ENCODE results near the gene GFRA1. TPM values are rescaled to one million over a fixed set of nuclear protein-coding genes. Genes with fewer than 3 reads are reported as not detected.
"Not testable (repeated sequence)": the region's sequence is repeated elsewhere in the genome, so short reads cannot be mapped to it uniquely, and the experiment has no call there.

The GFRA1 gene
- total RNA-seq, 2 experiments from 2014 or later, result not detected

DNA sequence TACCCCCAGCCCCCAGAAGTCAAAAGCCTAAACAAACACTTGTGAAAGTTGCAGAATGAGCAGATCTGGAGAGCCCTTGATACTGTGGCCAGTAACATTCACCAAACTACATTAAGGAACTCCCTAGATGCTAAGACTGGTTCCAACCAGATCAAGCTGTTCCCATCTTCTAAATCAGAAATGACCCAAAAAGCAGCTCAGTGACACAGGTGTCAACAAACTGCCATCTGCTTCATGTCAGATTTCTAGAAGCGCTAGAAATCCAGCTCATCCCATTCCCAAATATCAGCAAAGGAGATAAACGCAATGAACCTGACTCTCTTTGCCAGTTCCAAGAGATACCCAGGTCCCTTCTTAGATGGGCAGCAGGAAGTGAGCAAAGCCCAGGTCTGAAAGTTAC lies 90.6 kb downstream of the GFRA1 start:
- no peaks in the 10 kb centered on the region for H3K4me1 Mint-ChIP-seq (ENCODE audit: low read depth)
- CTCF ChIA-PET, result no interaction called here

GRCh38 chr10:116178086-116178605 lies 94.9 kb downstream of the GFRA1 start:
- H3K9me3 Mint-ChIP-seq, result no peaks in the 10 kb centered on the region
- no peaks in the 10 kb centered on the region for H3K4me1 Mint-ChIP-seq (ENCODE audit: low read depth)
- CTCF ChIA-PET, result no interaction called here
- no peak for DNase-seq
- H3K27me3 Mint-ChIP-seq (ENCODE audit: low read depth), result no peaks in the 10 kb centered on the region
- H3K36me3 Mint-ChIP-seq (ENCODE audit: low read depth), result no peaks in the 10 kb centered on the region
- H3K27ac Mint-ChIP-seq, result no peak overlapping the region
- no peak overlapping the region for H3K4me3 Mint-ChIP-seq
- intact Hi-C loops (cut with micrococcal nuclease), result no loop called here

More for the DNA sequence above, 90.6 kb downstream of the GFRA1 start:
- Mint-ChIP-seq H3K27me3 (ENCODE audit: low read depth) (no peaks in the 10 kb centered on the region), H3K36me3 (ENCODE audit: low read depth) (no peaks in the 10 kb centered on the region), H3K9me3 (no peaks in the 10 kb centered on the region), H3K4me3 (no peak overlapping the region), H3K27ac (no peak overlapping the region)
- no peak for DNase-seq
- intact Hi-C loops (cut with micrococcal nuclease), result no loop called here

DNA sequence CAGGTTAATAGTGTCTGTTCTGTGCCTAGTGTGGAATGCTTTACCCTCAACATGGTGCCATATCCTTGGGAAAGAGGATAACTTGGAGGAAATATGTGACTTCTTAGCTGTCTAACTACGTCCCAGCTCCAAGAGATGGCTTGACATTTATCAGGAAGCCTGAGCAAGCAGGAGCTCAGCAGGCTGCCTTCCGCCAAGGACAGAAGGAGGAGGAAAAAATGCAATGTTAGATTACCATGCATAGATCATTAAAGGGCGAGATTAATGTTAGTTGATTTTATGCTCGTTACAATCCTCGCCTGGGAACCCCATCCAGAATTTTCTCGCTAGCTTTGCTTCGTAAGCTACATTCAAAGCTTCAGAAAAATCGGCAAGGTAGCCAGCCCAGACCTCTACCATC lies 97.8 kb downstream of the GFRA1 start:
- H3K4me3 Mint-ChIP-seq, result no peak overlapping the region
- CTCF ChIA-PET, result no interaction called here
- no peak for DNase-seq
- H3K4me1 Mint-ChIP-seq (ENCODE audit: low read depth), result no peaks in the 10 kb centered on the region
- H3K27ac Mint-ChIP-seq, result no peak overlapping the region
- intact Hi-C loops (cut with micrococcal nuclease), result no loop called here
- no peaks in the 10 kb centered on the region for H3K36me3 Mint-ChIP-seq (ENCODE audit: low read depth)
- no peaks in the 10 kb centered on the region for H3K9me3 Mint-ChIP-seq
- H3K27me3 Mint-ChIP-seq (ENCODE audit: low read depth), result no peaks in the 10 kb centered on the region

DNA sequence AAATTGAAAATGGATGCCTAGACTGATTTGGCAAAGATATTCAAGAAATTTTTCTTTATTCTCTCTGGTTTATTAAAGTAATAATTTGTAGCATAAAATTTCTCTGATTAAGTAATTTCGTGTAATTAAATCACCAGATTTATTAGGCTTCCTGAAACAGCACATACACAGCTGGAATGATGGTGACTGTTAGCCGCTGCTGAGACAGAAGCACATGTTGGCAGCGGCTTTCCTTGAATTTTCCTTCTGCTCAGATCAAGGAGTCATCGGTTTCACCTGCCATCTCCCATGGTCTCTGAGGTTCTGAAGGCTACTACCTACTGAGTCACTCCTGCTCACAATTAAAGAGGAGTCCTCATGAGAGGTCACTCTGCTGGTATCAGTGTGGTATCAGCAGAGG lies 101.5 kb downstream of the GFRA1 start:
- no peak overlapping the region for H3K27ac Mint-ChIP-seq
- H3K27me3 Mint-ChIP-seq (ENCODE audit: low read depth), result no peaks in the 10 kb centered on the region
- no peaks in the 10 kb centered on the region for H3K4me1 Mint-ChIP-seq (ENCODE audit: low read depth)
- H3K36me3 Mint-ChIP-seq (ENCODE audit: low read depth), result no peaks in the 10 kb centered on the region
- CTCF ChIA-PET, result no interaction called here
- no peaks in the 10 kb centered on the region for H3K9me3 Mint-ChIP-seq
- no peak overlapping the region for H3K4me3 Mint-ChIP-seq
- intact Hi-C loops (cut with micrococcal nuclease), result no loop called here
- DNase-seq, result no peak

DNA sequence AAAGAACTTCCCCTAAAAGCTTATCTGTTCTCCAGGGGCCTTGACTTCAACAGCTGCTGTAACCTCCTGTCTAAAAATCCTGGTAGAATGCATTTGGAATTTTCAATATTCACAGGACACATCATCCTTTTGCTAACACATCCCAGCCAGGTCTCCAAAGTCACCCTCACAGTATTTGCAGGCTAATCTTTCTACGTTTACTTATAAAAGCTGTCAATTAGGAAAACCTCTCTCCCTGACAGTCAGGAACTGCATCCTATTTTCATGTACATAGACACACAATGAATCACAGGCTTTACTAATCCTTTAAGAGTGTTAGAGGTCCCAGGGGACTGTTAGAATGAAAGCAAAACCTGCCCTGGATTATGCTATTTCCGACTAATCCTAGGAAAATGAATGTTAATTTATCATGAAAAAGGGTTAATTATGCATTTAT lies 102.2 kb downstream of the GFRA1 start:
- CTCF ChIA-PET, result no interaction called here
- no peaks in the 10 kb centered on the region for H3K27me3 Mint-ChIP-seq (ENCODE audit: low read depth)
- no peaks in the 10 kb centered on the region for H3K36me3 Mint-ChIP-seq (ENCODE audit: low read depth)
- DNase-seq, result no peak
- H3K9me3 Mint-ChIP-seq, result peaks cover 2% of the 10 kb centered on the region
- no peak overlapping the region for H3K4me3 Mint-ChIP-seq
- no peak overlapping the region for H3K27ac Mint-ChIP-seq
- intact Hi-C loops (cut with micrococcal nuclease), result no loop called here
- H3K4me1 Mint-ChIP-seq (ENCODE audit: low read depth), result no peaks in the 10 kb centered on the region

GRCh38 chr10:116169782-116170445 lies 103.1 kb downstream of the GFRA1 start:
- no peaks in the 10 kb centered on the region for H3K4me1 Mint-ChIP-seq (ENCODE audit: low read depth)
- H3K4me3 Mint-ChIP-seq, result no peak overlapping the region
- intact Hi-C loops (cut with micrococcal nuclease), result no loop called here
- no peak overlapping the region for H3K27ac Mint-ChIP-seq
- H3K36me3 Mint-ChIP-seq (ENCODE audit: low read depth), result no peaks in the 10 kb centered on the region
- peaks cover 2% of the 10 kb centered on the region for H3K9me3 Mint-ChIP-seq
- CTCF ChIA-PET, result no interaction called here
- DNase-seq, result no peak
- H3K27me3 Mint-ChIP-seq (ENCODE audit: low read depth), result no peaks in the 10 kb centered on the region

DNA sequence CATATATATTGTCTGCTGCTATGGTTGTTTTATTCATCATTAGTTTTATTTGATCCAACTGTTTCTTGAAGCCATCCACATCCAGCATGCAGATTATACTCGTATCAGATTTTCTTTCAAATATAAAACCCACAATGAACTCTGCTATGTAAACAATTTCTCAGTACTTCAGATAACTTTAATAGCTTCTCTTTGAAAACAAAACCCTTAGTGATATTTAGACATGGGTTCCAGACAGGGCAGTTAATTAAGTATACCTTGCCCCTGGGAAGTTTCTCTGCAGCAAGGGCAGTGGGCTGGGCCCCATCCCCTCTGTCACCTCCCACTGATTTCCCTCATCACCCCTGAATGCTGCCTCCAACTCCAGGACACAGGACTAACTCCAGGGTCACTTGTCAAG lies 104.3 kb downstream of the GFRA1 start:
- Mint-ChIP-seq H3K4me3 (no peak overlapping the region), H3K4me1 (ENCODE audit: low read depth) (no peaks in the 10 kb centered on the region), H3K27me3 (ENCODE audit: low read depth) (no peaks in the 10 kb centered on the region), H3K36me3 (ENCODE audit: low read depth) (no peaks in the 10 kb centered on the region), H3K9me3 (peaks cover 2% of the 10 kb centered on the region), H3K27ac (no peak overlapping the region)
- intact Hi-C loops (cut with micrococcal nuclease), result no loop called here
- no peak for DNase-seq
- CTCF ChIA-PET, result no interaction called here

DNA sequence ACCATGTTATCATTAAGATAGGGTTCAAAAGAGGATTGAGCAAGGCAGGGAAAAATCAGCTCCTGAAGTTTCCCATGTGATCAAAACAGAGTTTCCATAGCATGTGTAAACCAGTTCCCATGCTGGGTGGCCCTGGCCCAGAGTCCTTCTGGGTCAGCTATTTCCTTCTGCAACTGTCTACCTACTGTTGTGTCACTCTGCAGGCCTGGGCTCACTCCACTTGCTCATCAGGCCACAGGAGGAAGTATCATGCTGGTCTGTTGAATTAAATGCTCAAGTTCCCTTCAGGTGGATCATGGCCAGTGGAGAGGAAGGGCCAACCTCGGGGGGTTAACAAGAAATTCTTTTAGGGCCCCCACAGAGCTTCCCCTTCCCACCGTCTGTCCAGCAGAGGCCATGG lies 104.7 kb downstream of the GFRA1 start:
- H3K36me3 Mint-ChIP-seq (ENCODE audit: low read depth), result no peaks in the 10 kb centered on the region
- CTCF ChIA-PET, result no interaction called here
- peaks cover 6% of the 10 kb centered on the region for H3K9me3 Mint-ChIP-seq
- no peak overlapping the region for H3K4me3 Mint-ChIP-seq
- intact Hi-C loops (cut with micrococcal nuclease), result no loop called here
- H3K4me1 Mint-ChIP-seq (ENCODE audit: low read depth), result no peaks in the 10 kb centered on the region
- no peak overlapping the region for H3K27ac Mint-ChIP-seq
- DNase-seq, result no peak
- no peaks in the 10 kb centered on the region for H3K27me3 Mint-ChIP-seq (ENCODE audit: low read depth)

GRCh38 chr10:116165941-116166340 lies 107.1 kb downstream of the GFRA1 start:
- intact Hi-C loops (cut with micrococcal nuclease); H3K4me1 Mint-ChIP-seq (ENCODE audit: low read depth); H3K36me3 Mint-ChIP-seq (ENCODE audit: low read depth); H3K9me3 Mint-ChIP-seq; CTCF ChIA-PET; DNase-seq; H3K4me3 Mint-ChIP-seq; H3K27ac Mint-ChIP-seq; H3K27me3 Mint-ChIP-seq (ENCODE audit: low read depth): not testable (repeated sequence)

GRCh38 chr10:116164291-116164690 lies 108.7 kb downstream of the GFRA1 start:
- no peak overlapping the region for H3K4me3 Mint-ChIP-seq
- no peaks in the 10 kb centered on the region for H3K4me1 Mint-ChIP-seq (ENCODE audit: low read depth)
- intact Hi-C loops (cut with micrococcal nuclease), result no loop called here
- no peaks in the 10 kb centered on the region for H3K36me3 Mint-ChIP-seq (ENCODE audit: low read depth)
- H3K27ac Mint-ChIP-seq, result no peak overlapping the region
- H3K9me3 Mint-ChIP-seq, result peaks cover 6% of the 10 kb centered on the region
- no peaks in the 10 kb centered on the region for H3K27me3 Mint-ChIP-seq (ENCODE audit: low read depth)
- CTCF ChIA-PET, result no interaction called here
- DNase-seq, result no peak

- no peak for DNase-seq
- no peaks in the 10 kb centered on the region for H3K36me3 Mint-ChIP-seq (ENCODE audit: low read depth)
- no peaks in the 10 kb centered on the region for H3K27me3 Mint-ChIP-seq (ENCODE audit: low read depth)
- H3K9me3 Mint-ChIP-seq, result peaks cover 6% of the 10 kb centered on the region
- intact Hi-C loops (cut with micrococcal nuclease), result no loop called here
- CTCF ChIA-PET, result no interaction called here
- no peak overlapping the region for H3K4me3 Mint-ChIP-seq
- no peak overlapping the region for H3K27ac Mint-ChIP-seq
- H3K4me1 Mint-ChIP-seq (ENCODE audit: low read depth), result no peaks in the 10 kb centered on the region
Measured at GRCh38 chr10:116163333-116164131, 109.5 kb downstream of the GFRA1 start.

GRCh38 chr10:116162851-116163250 lies 110.2 kb downstream of the GFRA1 start:
- CTCF ChIA-PET, result no interaction called here
- Mint-ChIP-seq H3K36me3 (ENCODE audit: low read depth) (no peaks in the 10 kb centered on the region), H3K4me1 (ENCODE audit: low read depth) (no peaks in the 10 kb centered on the region), H3K9me3 (peaks cover 6% of the 10 kb centered on the region), H3K27ac (no peak overlapping the region), H3K27me3 (ENCODE audit: low read depth) (no peaks in the 10 kb centered on the region), H3K4me3 (no peak overlapping the region)
- no peak for DNase-seq
- intact Hi-C loops (cut with micrococcal nuclease), result no loop called here

DNA sequence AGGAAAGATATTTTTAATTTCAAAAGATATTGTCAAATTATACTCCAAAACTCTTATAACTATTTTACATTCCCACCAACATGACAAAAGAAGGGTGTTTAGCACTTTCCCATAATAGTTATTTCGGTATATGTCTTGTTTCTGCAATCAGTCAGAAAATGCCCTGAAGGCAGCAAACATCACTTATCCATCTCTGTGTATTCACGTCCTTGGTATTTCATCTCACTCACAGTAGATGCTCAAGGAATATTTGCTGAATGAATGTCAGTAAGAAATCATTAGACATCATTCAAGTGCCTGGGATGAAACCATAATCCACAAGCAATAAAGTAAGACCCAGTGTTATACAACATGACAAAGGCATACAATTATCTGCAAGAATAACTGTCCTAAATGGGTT lies 112.7 kb downstream of the GFRA1 start:
- no peak for DNase-seq
- Mint-ChIP-seq H3K36me3 (ENCODE audit: low read depth) (no peaks in the 10 kb centered on the region), H3K9me3 (peaks cover 3% of the 10 kb centered on the region), H3K27me3 (ENCODE audit: low read depth) (no peaks in the 10 kb centered on the region), H3K27ac (no peak overlapping the region), H3K4me3 (no peak overlapping the region), H3K4me1 (ENCODE audit: low read depth) (no peaks in the 10 kb centered on the region)
- CTCF ChIA-PET, result no interaction called here
- intact Hi-C loops (cut with micrococcal nuclease), result no loop called here

Measured in activated naive CD4-positive, alpha-beta T cell treated with anti-CD3 and anti-CD28 coated beads for 36 hours (primary cell).